A549 (cell line): ENCODE results near the gene PPP6R3. TPM values are rescaled to one million over a fixed set of nuclear protein-coding genes. Genes with fewer than 3 reads are reported as not detected.

Source experiments
- ATAC-seq, 2 experiments: fragments of 200-7000 bp in 1 of 2; fragments of >200 bp in 1 of 2; cut with Nextera tagmentation in 1 of 2; cut with Tn5 transposase in 1 of 2; 3 replicates each; pipeline versions ENCODE4 v1.8.0 to v1.9.1; 2018 to 2020; ENCODE audit warnings: mild to moderate bottlenecking in 1 of 2, moderate library complexity in 1 of 2
- CTCF ChIA-PET: fragments of 300-600 bp; sonication (Branson Sonifier 250); formaldehyde crosslinking; extraction: SDS; loops from one replicate; lab custom pipeline; 2021; ENCODE audit warnings: antibody characterized with exemption, inconsistent platforms; lab: Yijun Ruan, JAX
- POLR2A ChIA-PET: fragments of 350-600 bp; formaldehyde crosslinking; extraction: SDS; loops from one replicate; lab custom pipeline; 2021; ENCODE audit warnings: antibody characterized with exemption, inconsistent platforms; lab: Yijun Ruan, JAX
- DNase-seq, 2 experiments: peaks; one replicate each; pipeline versions ENCODE4 v3.0.0 to v3.0.0-alpha.2; 2011 to 2016; ENCODE audit warnings: low read depth in 1 of 2, low spot score in 1 of 2
- FAIRE-seq: peaks from 2 replicates; lab custom pipeline; 2011; peaks lifted over from hg19 to GRCh38; lab: Jason Lieb, UNC
- H3K27ac ChIP-seq, 2 experiments: fragments of >200 bp; sonication (Bioruptor Twin); formaldehyde crosslinking; 3 replicates each; pipeline ENCODE4 v1.5.1; 2016 to 2017
- H3K4me1 ChIP-seq: fragments of >200 bp; sonication (Bioruptor Twin); formaldehyde crosslinking; 3 replicates; pipeline ENCODE4 v1.6.1; 2016
- H3K4me2 ChIP-seq: fragments of >200 bp; sonication (Bioruptor Twin); formaldehyde crosslinking; 3 replicates; pipeline ENCODE4 v1.6.1; 2016
- H3K4me3 ChIP-seq: fragments of >200 bp; sonication (Bioruptor Twin); formaldehyde crosslinking; 3 replicates; pipeline ENCODE4 v1.5.1; 2016
- H3K9me3 ChIP-seq: fragments of >200 bp; sonication (Bioruptor Twin); formaldehyde crosslinking; 3 replicates; pipeline ENCODE4 v1.6.1; 2016
- CBX2 ChIP-seq: fragments of 200-600 bp; sonication (generic); IDR thresholded peaks from 2 replicates; pipeline ENCODE4 v1.6.1; 2016; ENCODE audit warnings: low read depth, mild to moderate bottlenecking, borderline replicate concordance
- CBX8 ChIP-seq: fragments of 200-600 bp; sonication (generic); IDR thresholded peaks from 2 replicates; pipeline ENCODE4 v1.6.1; 2016
- EHF ChIP-seq: fragments of 250-450 bp; sonication (Bioruptor Pico); IDR thresholded peaks from 2 replicates; pipeline ENCODE4 v1.5.0; 2020; ENCODE audit warnings: mild to moderate bottlenecking
- EP300 ChIP-seq, 2 experiments: fragments of >200 bp; sonication (Bioruptor Twin); formaldehyde crosslinking; IDR thresholded peaks; 2 replicates in 1 of 2; 3 replicates in 1 of 2; pipeline ENCODE4 v1.6.1; 2016 to 2017
- HEYL ChIP-seq: fragments of 250-450 bp; sonication (Bioruptor Pico); IDR thresholded peaks from 2 replicates; pipeline ENCODE4 v1.8.0; 2021; ENCODE audit warnings: mild to moderate bottlenecking, moderate library complexity
- HOXA7 ChIP-seq: fragments of 250-450 bp; sonication (Bioruptor Pico); IDR thresholded peaks from 2 replicates; pipeline ENCODE4 v1.5.0; 2020; ENCODE audit warnings: mild to moderate bottlenecking, moderate library complexity
- JUN ChIP-seq, 2 experiments: fragments of >200 bp; sonication (Bioruptor Twin); formaldehyde crosslinking; IDR thresholded peaks; 2 replicates in 1 of 2; 3 replicates in 1 of 2; pipeline ENCODE4 v1.6.1; 2016 to 2017
- KDM1A ChIP-seq: fragments of 200-600 bp; sonication (generic); IDR thresholded peaks from 2 replicates; pipeline ENCODE4 v1.6.1; 2016; ENCODE audit warnings: low read depth, mild to moderate bottlenecking
- KDM5A ChIP-seq: fragments of 200-600 bp; sonication (generic); IDR thresholded peaks from 2 replicates; pipeline ENCODE4 v1.6.1; 2016; ENCODE audit warnings: antibody characterized with exemption, mild to moderate bottlenecking
- MAFK ChIP-seq: fragments of 450-650 bp; IDR thresholded peaks from 2 replicates; pipeline ENCODE4 v1.6.1; 2014; ENCODE audit not compliant: partially characterized antibody
- NPAS2 ChIP-seq: fragments of 250-450 bp; sonication (Bioruptor Pico); IDR thresholded peaks from 2 replicates; pipeline ENCODE4 v1.8.0; 2022; ENCODE audit warnings: mild to moderate bottlenecking, moderate library complexity, borderline replicate concordance
- NR3C1 ChIP-seq: fragments of >200 bp; sonication (Bioruptor Twin); formaldehyde crosslinking; IDR thresholded peaks from 3 replicates; pipeline ENCODE4 v1.6.1; 2017
- PBX3 ChIP-seq: IDR thresholded peaks from 2 replicates; pipeline ENCODE4 v1.6.1; 2012
- PHF8 ChIP-seq: fragments of 200-600 bp; sonication (generic); IDR thresholded peaks from 2 replicates; pipeline ENCODE4 v1.6.1; 2016; ENCODE audit warnings: low read depth, mild to moderate bottlenecking, antibody characterized with exemption, moderate library complexity, borderline replicate concordance
- POLR2A ChIP-seq: IDR thresholded peaks from 2 replicates; pipeline ENCODE4 v1.6.1; 2012; ENCODE audit warnings: mild to moderate bottlenecking, low read length
- RARB ChIP-seq: fragments of 250-450 bp; sonication (Bioruptor Pico); IDR thresholded peaks from 2 replicates; pipeline ENCODE4 v1.8.0; 2021; ENCODE audit warnings: mild to moderate bottlenecking, moderate library complexity
- RNF2 ChIP-seq: fragments of 200-600 bp; sonication (generic); IDR thresholded peaks from 2 replicates; pipeline ENCODE4 v1.6.1; 2016; ENCODE audit warnings: low read depth, mild to moderate bottlenecking, antibody characterized with exemption, moderate library complexity, borderline replicate concordance
- SMC3 ChIP-seq: fragments of >200 bp; sonication (Bioruptor Twin); formaldehyde crosslinking; IDR thresholded peaks from 3 replicates; pipeline ENCODE4 v1.6.1; 2018; ENCODE audit warnings: inconsistent platforms
- SREBF2 ChIP-seq: fragments of 450-650 bp; IDR thresholded peaks from 2 replicates; pipeline ENCODE4 v1.6.1; 2014; ENCODE audit warnings: mild to moderate bottlenecking, moderate library complexity
- TFCP2L1 ChIP-seq: fragments of 250-450 bp; sonication (Bioruptor Pico); IDR thresholded peaks from 2 replicates; pipeline ENCODE4 v1.5.0; 2021; ENCODE audit warnings: mild to moderate bottlenecking
- ZFP36 ChIP-seq: fragments of 450-650 bp; IDR thresholded peaks from 2 replicates; pipeline ENCODE4 v1.6.1; 2014; ENCODE audit warnings: borderline replicate concordance; ENCODE audit not compliant: partially characterized antibody
- ZNF302 ChIP-seq: fragments of 250-450 bp; sonication (Bioruptor Pico); IDR thresholded peaks from 2 replicates; pipeline ENCODE4 v1.9.0; 2021; ENCODE audit warnings: inconsistent platforms, mild to moderate bottlenecking, moderate library complexity
- ZSCAN20 ChIP-seq: fragments of 250-450 bp; sonication (Bioruptor Pico); IDR thresholded peaks from 2 replicates; pipeline ENCODE4 v1.8.0; 2022; ENCODE audit warnings: mild to moderate bottlenecking, moderate library complexity
- WGBS: methylation state at CpG from one replicate; pipeline ENCODE4 v1.1.6; 2017; ENCODE audit errors: missing lambda C conversion rate; 5-methylcytosine and 5-hydroxymethylcytosine counted together
- polyA plus RNA-seq, 4 experiments: library from polyadenylated mRNA; depleted of rRNA in 3 of 4; stranded (reverse); fragments of >200 nt; fragmentation: RNase III in 1 of 4; extraction: RNeasy Plus Mini Kit Qiagen cat#74134 plus additional on column Dnase treatment in 1 of 4; gene quantifications; 2 replicates in 3 of 4; 3 replicates in 1 of 4; pipeline ENCODE4 v1.2.3, GENCODE V29; 2011 to 2017
- TF ChIP-seq, protein P1 (sequence below): fragments of >200 bp; sonication (Bioruptor Twin); formaldehyde crosslinking; IDR thresholded peaks from 3 replicates; pipeline ENCODE4 v1.6.1; 2016
- TF ChIP-seq, protein P2 (sequence below): IDR thresholded peaks from 2 replicates; pipeline ENCODE4 v1.6.1; 2012; ENCODE audit warnings: low read depth, borderline replicate concordance
- TF ChIP-seq, protein P3 (sequence below): fragments of 250-450 bp; sonication (Bioruptor Pico); IDR thresholded peaks from 2 replicates; pipeline ENCODE4 v1.5.0; 2020; ENCODE audit warnings: low read depth, mild to moderate bottlenecking, moderate library complexity
- TF ChIP-seq, protein P4 (sequence below): IDR thresholded peaks from 2 replicates; pipeline ENCODE4 v1.6.1; 2012

Gene PPP6R3
- polyA plus RNA-seq, 2 of the 4 experiments (the other 2 are of a cell fraction): 69.7 to 114 TPM

GRCh38 chr11:68467201-68467834, 6.8 kb downstream of the PPP6R3 start:
- no peak overlapping the region for H3K4me3 ChIP-seq
- no peak overlapping the region for H3K4me2 ChIP-seq
- FAIRE-seq (no peak), ATAC-seq (no peak), DNase-seq (no peak)
- WGBS: 89% methylated on average over 8 of the region's 8 CpGs
- no peak overlapping the region for H3K27ac ChIP-seq
- POLR2A ChIA-PET: no interaction called here
- no peaks in the 10 kb centered on the region for H3K9me3 ChIP-seq
- TF ChIP-seq PBX3: no peak
- TF ChIP-seq ZFP36: no peak
- TF ChIP-seq ZSCAN20 (CRISPR knock-in tag): no peak
- no peak for TF ChIP-seq MAFK
- TF ChIP-seq CBX2: no peak
- TF ChIP-seq TFCP2L1: no peak
- TF ChIP-seq PHF8: no peak
- no peak for TF ChIP-seq NPAS2 (CRISPR knock-in tag)
- no peak for TF ChIP-seq RARB (CRISPR knock-in tag)
- CTCF ChIA-PET: no interaction called here
- H3K4me1 ChIP-seq: peaks cover 54% of the 10 kb centered on the region

GRCh38 chr11:68468217-68468828, 7.8 kb downstream of the PPP6R3 start:
- CTCF ChIA-PET: interaction anchor here (0.8 kb wide), 1 partner anchor 12 kb away, joined by 3 read pairs; no protein-coding TSS in a partner anchor

More at GRCh38 chr11:68468217-68468828, 7.8 kb downstream of the PPP6R3 start:
- POLR2A ChIA-PET: no interaction called here
- DNase-seq (no peak), ATAC-seq (no peak), FAIRE-seq (no peak)
- H3K9me3 ChIP-seq: no peaks in the 10 kb centered on the region
- no peak overlapping the region for H3K4me3 ChIP-seq
- H3K27ac ChIP-seq: no peak overlapping the region
- H3K4me2 ChIP-seq: no peak overlapping the region
- H3K4me1 ChIP-seq: peaks cover 43% of the 10 kb centered on the region
- 71% methylated on average over 3 of the region's 3 CpGs for WGBS
- TF ChIP-seq KDM1A (no peak), EHF (CRISPR knock-in tag) (no peak), ZNF302 (CRISPR knock-in tag) (no peak), NR3C1 (no peak), JUN (IDR thresholded peaks at IDR 0.05) (no peak), RNF2 (no peak), POLR2A (no peak), SREBF2 (no peak), HOXA7 (no peak), CBX8 (no peak), EP300 (IDR thresholded peaks at IDR 0.05) (no peak), SMC3 (no peak), HEYL (no peak), KDM5A (no peak)
- TF ChIP-seq, protein P1, sequence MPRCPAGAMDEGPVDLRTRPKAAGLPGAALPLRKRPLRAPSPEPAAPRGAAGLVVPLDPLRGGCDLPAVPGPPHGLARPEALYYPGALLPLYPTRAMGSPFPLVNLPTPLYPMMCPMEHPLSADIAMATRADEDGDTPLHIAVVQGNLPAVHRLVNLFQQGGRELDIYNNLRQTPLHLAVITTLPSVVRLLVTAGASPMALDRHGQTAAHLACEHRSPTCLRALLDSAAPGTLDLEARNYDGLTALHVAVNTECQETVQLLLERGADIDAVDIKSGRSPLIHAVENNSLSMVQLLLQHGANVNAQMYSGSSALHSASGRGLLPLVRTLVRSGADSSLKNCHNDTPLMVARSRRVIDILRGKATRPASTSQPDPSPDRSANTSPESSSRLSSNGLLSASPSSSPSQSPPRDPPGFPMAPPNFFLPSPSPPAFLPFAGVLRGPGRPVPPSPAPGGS: no peak
- TF ChIP-seq, protein P2, sequence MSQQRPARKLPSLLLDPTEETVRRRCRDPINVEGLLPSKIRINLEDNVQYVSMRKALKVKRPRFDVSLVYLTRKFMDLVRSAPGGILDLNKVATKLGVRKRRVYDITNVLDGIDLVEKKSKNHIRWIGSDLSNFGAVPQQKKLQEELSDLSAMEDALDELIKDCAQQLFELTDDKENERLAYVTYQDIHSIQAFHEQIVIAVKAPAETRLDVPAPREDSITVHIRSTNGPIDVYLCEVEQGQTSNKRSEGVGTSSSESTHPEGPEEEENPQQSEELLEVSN: no peak
- TF ChIP-seq, protein P3, sequence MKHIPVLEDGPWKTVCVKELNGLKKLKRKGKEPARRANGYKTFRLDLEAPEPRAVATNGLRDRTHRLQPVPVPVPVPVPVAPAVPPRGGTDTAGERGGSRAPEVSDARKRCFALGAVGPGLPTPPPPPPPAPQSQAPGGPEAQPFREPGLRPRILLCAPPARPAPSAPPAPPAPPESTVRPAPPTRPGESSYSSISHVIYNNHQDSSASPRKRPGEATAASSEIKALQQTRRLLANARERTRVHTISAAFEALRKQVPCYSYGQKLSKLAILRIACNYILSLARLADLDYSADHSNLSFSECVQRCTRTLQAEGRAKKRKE (CRISPR knock-in tag): no peak
- TF ChIP-seq, protein P4, sequence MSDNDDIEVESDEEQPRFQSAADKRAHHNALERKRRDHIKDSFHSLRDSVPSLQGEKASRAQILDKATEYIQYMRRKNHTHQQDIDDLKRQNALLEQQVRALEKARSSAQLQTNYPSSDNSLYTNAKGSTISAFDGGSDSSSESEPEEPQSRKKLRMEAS: no peak
